WTC11 (cell line): ENCODE data around the gene ZNF792.

Experiments
- ATF1 ChIP-seq: sonication (generic); formaldehyde crosslinking; IDR thresholded peaks from 2 replicates; pipeline ENCODE4 v1.8.1; 2023; ENCODE audit warnings: mild to moderate bottlenecking, moderate library complexity, missing genetic modification reagents
- CREM ChIP-seq: sonication (generic); formaldehyde crosslinking; IDR thresholded peaks from 2 replicates; pipeline ENCODE4 v1.8.1; 2022; ENCODE audit warnings: mild to moderate bottlenecking, missing genetic modification reagents, moderate library complexity
- ESRRA ChIP-seq: sonication (generic); formaldehyde crosslinking; IDR thresholded peaks from 2 replicates; pipeline ENCODE4 v1.8.1; 2022; ENCODE audit warnings: mild to moderate bottlenecking, missing genetic modification reagents, borderline replicate concordance
- MXD4 ChIP-seq: fragments of 250-450 bp; sonication (Bioruptor Pico); IDR thresholded peaks from 2 replicates; pipeline ENCODE4 v1.8.0; 2021; ENCODE audit warnings: mild to moderate bottlenecking, moderate library complexity, borderline replicate concordance
- SMAD3 ChIP-seq: sonication (generic); formaldehyde crosslinking; IDR thresholded peaks from 2 replicates; pipeline ENCODE4 v1.8.0; 2022; ENCODE audit warnings: missing genetic modification reagents, mild to moderate bottlenecking, borderline replicate concordance
- SP1 ChIP-seq: sonication (generic); formaldehyde crosslinking; conservative IDR thresholded peaks from 2 replicates; pipeline ENCODE4 v1.8.1; 2022; ENCODE audit warnings: missing genetic modification reagents
- ZNF138 ChIP-seq: sonication (generic); formaldehyde crosslinking; conservative IDR thresholded peaks from 2 replicates; pipeline ENCODE4 v1.8.1; 2022; ENCODE audit warnings: mild to moderate bottlenecking, moderate library complexity, missing genetic modification reagents
- ZNF263 ChIP-seq: sonication (generic); formaldehyde crosslinking; IDR thresholded peaks from 2 replicates; pipeline ENCODE4 v1.8.1; 2022; ENCODE audit warnings: low read depth, mild to moderate bottlenecking, moderate library complexity, missing genetic modification reagents
- ZNF416 ChIP-seq: fragments of 250-450 bp; sonication (Bioruptor Pico); IDR thresholded peaks from 2 replicates; pipeline ENCODE4 v1.9.0; 2021; ENCODE audit warnings: mild to moderate bottlenecking, inconsistent platforms
- TF ChIP-seq, protein P1 (sequence below): fragments of 200-600 bp; IDR thresholded peaks from 2 replicates; pipeline ENCODE4 v1.8.0; 2022; ENCODE audit warnings: antibody characterized with exemption
- TF ChIP-seq, protein P2 (sequence below): sonication (generic); formaldehyde crosslinking; conservative IDR thresholded peaks from 2 replicates; pipeline ENCODE4 v1.8.1; 2022; ENCODE audit warnings: mild to moderate bottlenecking, missing genetic modification reagents
- TF ChIP-seq, protein P3 (sequence below): sonication (generic); formaldehyde crosslinking; IDR thresholded peaks from 2 replicates; pipeline ENCODE4 v1.8.0; 2022; ENCODE audit warnings: mild to moderate bottlenecking, missing genetic modification reagents
- TF ChIP-seq, protein P4 (sequence below): sonication (generic); formaldehyde crosslinking; IDR thresholded peaks from 2 replicates; pipeline ENCODE4 v1.8.1; 2022; ENCODE audit warnings: low read depth, mild to moderate bottlenecking, moderate library complexity, missing genetic modification reagents, borderline replicate concordance

DNA sequence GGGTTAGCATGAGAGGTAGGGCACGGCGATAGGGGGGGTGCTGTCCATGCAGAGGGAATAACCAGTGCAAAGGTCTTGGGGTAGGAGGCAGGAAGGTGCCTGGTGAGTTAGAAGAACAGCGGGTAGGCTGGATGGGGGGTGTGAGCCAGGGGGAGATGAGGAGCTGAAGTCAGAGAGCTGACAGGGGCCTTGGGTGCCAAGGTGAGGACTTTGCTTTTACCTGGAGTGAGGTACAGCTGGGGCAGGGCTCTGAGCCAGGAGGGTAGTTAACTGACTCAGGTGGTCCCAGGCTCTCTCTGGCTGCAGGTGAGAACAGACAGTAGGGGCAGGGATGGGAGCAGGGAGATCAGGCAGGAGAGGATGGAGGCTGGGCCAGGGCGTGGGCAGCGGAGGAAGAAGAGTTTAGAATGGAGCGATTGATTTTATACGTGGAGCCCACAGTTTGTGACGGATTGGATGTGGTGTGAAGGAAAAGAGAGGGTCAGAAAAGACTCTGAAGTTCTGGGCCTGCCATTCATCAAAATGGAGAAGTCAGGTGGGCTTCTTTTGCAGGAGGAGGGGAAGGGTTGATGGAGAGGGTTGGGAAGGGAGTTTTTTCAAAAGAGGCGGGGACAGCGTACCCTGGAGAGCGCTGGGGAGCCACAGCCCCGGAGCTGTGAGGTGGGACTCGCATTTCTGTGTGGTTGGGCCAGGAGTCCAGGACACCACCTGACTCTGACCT lies 34.9 kb upstream of the ZNF792 start:
- TF ChIP-seq ATF1 (CRISPR knock-in tag) (no peak), ESRRA (CRISPR knock-in tag) (no peak), ZNF263 (no peak), ZNF416 (CRISPR knock-in tag) (no peak), CREM (CRISPR knock-in tag) (no peak), SP1 (CRISPR knock-in tag) (peak; percentile 21; the same call in 1 of the 2 replicates), ZNF138 (no peak), SMAD3 (CRISPR knock-in tag) (no peak), MXD4 (no peak)
- TF ChIP-seq, protein P1, sequence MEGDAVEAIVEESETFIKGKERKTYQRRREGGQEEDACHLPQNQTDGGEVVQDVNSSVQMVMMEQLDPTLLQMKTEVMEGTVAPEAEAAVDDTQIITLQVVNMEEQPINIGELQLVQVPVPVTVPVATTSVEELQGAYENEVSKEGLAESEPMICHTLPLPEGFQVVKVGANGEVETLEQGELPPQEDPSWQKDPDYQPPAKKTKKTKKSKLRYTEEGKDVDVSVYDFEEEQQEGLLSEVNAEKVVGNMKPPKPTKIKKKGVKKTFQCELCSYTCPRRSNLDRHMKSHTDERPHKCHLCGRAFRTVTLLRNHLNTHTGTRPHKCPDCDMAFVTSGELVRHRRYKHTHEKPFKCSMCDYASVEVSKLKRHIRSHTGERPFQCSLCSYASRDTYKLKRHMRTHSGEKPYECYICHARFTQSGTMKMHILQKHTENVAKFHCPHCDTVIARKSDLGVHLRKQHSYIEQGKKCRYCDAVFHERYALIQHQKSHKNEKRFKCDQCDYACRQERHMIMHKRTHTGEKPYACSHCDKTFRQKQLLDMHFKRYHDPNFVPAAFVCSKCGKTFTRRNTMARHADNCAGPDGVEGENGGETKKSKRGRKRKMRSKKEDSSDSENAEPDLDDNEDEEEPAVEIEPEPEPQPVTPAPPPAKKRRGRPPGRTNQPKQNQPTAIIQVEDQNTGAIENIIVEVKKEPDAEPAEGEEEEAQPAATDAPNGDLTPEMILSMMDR: no peak
- TF ChIP-seq, protein P2, sequence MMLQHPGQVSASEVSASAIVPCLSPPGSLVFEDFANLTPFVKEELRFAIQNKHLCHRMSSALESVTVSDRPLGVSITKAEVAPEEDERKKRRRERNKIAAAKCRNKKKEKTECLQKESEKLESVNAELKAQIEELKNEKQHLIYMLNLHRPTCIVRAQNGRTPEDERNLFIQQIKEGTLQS (CRISPR knock-in tag): no peak
- TF ChIP-seq, protein P3, sequence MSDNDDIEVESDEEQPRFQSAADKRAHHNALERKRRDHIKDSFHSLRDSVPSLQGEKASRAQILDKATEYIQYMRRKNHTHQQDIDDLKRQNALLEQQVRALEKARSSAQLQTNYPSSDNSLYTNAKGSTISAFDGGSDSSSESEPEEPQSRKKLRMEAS (CRISPR knock-in tag): no peak; the same call in 1 of the 2 replicates
- TF ChIP-seq, protein P4, sequence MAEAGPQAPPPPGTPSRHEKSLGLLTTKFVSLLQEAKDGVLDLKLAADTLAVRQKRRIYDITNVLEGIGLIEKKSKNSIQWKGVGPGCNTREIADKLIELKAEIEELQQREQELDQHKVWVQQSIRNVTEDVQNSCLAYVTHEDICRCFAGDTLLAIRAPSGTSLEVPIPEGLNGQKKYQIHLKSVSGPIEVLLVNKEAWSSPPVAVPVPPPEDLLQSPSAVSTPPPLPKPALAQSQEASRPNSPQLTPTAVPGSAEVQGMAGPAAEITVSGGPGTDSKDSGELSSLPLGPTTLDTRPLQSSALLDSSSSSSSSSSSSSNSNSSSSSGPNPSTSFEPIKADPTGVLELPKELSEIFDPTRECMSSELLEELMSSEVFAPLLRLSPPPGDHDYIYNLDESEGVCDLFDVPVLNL: no peak
